ENCODE data around the gene PLPP3.

DNA sequence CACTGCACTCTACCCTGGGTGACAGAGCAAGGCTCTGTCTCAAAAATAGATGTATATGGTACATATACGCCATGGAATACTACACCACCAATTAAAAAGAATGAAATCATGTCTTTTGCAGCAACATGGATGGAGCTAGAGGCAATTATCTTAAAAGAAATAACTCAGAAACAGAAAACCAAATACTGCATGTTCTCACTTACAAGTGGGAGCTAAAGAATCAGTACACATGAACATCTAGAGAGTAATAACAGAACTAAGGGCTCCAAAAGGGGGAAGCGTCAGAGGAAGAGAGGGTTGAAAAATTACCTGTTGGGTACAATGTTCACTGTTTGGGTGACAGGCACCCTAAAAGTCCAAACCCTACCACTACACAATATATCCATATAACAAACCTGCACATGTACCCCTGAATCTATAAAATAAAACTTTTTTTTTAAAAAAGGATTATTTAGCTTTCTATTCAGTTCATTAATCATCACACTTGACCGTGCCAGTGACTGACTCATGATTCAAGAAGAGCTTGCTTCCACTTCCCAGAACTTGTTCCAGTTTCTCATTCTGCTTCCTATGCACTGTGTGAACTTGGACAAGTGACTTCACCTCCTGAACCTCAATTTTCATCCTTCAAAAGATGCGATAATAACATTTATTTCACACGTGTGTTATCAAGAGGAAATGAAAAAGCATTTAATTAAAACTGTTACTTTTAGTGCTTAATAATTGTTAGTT lies 109.6 kb downstream of the PLPP3 start:
- TF ChIP-seq POLR2AphosphoS5 (IDR thresholded peaks at IDR 0.05; ENCODE audit: insufficient read depth in 1 of 2, low read depth in 1 of 2): peak in 1 of 2 donors; percentile 75
- TF ChIP-seq, protein P1, sequence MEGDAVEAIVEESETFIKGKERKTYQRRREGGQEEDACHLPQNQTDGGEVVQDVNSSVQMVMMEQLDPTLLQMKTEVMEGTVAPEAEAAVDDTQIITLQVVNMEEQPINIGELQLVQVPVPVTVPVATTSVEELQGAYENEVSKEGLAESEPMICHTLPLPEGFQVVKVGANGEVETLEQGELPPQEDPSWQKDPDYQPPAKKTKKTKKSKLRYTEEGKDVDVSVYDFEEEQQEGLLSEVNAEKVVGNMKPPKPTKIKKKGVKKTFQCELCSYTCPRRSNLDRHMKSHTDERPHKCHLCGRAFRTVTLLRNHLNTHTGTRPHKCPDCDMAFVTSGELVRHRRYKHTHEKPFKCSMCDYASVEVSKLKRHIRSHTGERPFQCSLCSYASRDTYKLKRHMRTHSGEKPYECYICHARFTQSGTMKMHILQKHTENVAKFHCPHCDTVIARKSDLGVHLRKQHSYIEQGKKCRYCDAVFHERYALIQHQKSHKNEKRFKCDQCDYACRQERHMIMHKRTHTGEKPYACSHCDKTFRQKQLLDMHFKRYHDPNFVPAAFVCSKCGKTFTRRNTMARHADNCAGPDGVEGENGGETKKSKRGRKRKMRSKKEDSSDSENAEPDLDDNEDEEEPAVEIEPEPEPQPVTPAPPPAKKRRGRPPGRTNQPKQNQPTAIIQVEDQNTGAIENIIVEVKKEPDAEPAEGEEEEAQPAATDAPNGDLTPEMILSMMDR (IDR thresholded peaks at IDR 0.05): no peak
- no peak for TF ChIP-seq POLR2A (IDR thresholded peaks at IDR 0.05)
